HEK293 (cell line): ENCODE measurements around the gene PBXIP1.

Experiments
- CTCF ChIP-seq: fragments of 450-650 bp; formaldehyde crosslinking; IDR thresholded peaks from 2 replicates; pipeline ENCODE4 v1.5.1; 2016; ENCODE audit warnings: missing biosample characterization, missing genetic modification characterization
- REPIN1 ChIP-seq: fragments of 450-650 bp; formaldehyde crosslinking; IDR thresholded peaks from 2 replicates; pipeline ENCODE4 v1.5.1; 2017; ENCODE audit warnings: missing biosample characterization, missing genetic modification characterization, low read depth
- YY1 ChIP-seq: fragments of 450-650 bp; formaldehyde crosslinking; IDR thresholded peaks from 2 replicates; pipeline ENCODE4 v1.5.1; 2018; ENCODE audit warnings: missing biosample characterization, missing genetic modification characterization
- ZBTB1 ChIP-seq: fragments of 450-650 bp; formaldehyde crosslinking; IDR thresholded peaks from 2 replicates; pipeline ENCODE4 v1.5.1; 2016; ENCODE audit warnings: missing biosample characterization, missing genetic modification characterization
- ZFP3 ChIP-seq: fragments of 450-650 bp; formaldehyde crosslinking; IDR thresholded peaks from 2 replicates; pipeline ENCODE4 v1.5.1; 2016; ENCODE audit warnings: low read depth, missing biosample characterization, missing genetic modification characterization
- ZNF2 ChIP-seq: fragments of 450-650 bp; formaldehyde crosslinking; IDR thresholded peaks from 2 replicates; pipeline ENCODE4 v1.5.1; 2016; ENCODE audit warnings: missing biosample characterization, missing genetic modification characterization
- ZNF548 ChIP-seq: fragments of 450-650 bp; formaldehyde crosslinking; IDR thresholded peaks from 2 replicates; pipeline ENCODE4 v1.5.1; 2016; ENCODE audit warnings: missing biosample characterization, missing genetic modification characterization

- TF ChIP-seq YY1 (tag by site-specific recombination) = no peak
- TF ChIP-seq ZNF548 (tag by site-specific recombination) = no peak
- no peak for TF ChIP-seq ZBTB1
- no peak for TF ChIP-seq CTCF (tag by site-specific recombination)
- TF ChIP-seq ZNF2 (tag by site-specific recombination) = no peak
- TF ChIP-seq ZFP3 (tag by site-specific recombination) = no peak
- TF ChIP-seq REPIN1 (tag by site-specific recombination) = no peak
These were observed 14.1 kb upstream of the PBXIP1 start for GRCh38 chr1:154969860-154970452.
